Peyer's patch (tissue), 4 donors: ENCODE measurements around the gene MYO1D.

Experiments
- POLR2A ChIP-seq, 2 donors: fragments of 450-650 bp; IDR thresholded peaks; one replicate each; pipeline ENCODE4 v1.5.1; 2017; ENCODE audit warnings: antibody characterized with exemption in 2 of 2, mild to moderate bottlenecking in 2 of 2, moderate library complexity in 2 of 2
- TF ChIP-seq, protein P1 (sequence below), 6 experiments: fragments of 450-650 bp in 4 of 6; fragments of 200-600 bp in 2 of 6; sonication (generic) in 1 of 6; IDR thresholded peaks; one replicate each; pipeline ENCODE4 v1.5.1; 2017 to 2019; ENCODE audit warnings: antibody characterized with exemption in 6 of 6, mild to moderate bottlenecking in 3 of 6, moderate library complexity in 1 of 6

DNA sequence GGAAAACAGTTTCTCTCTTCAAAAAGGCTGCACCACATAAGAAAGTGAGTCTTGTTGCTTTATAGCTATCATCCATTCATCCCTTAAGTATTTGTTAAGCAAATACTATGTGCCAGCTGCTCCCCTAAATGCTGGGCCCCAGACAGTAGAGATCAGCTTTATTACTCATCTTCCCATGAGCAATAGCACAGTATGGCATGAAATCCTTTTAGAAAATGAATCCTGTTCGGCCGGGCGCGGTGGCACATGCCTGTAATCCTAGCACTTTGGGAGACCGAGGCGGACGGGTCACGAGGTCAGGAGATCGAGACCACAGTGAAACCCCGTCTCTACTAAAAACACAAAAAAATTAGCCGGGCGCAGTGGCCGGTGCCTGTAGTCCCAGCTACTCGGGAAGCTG, 99.5 kb downstream of the MYO1D start:
- TF ChIP-seq, protein P1, sequence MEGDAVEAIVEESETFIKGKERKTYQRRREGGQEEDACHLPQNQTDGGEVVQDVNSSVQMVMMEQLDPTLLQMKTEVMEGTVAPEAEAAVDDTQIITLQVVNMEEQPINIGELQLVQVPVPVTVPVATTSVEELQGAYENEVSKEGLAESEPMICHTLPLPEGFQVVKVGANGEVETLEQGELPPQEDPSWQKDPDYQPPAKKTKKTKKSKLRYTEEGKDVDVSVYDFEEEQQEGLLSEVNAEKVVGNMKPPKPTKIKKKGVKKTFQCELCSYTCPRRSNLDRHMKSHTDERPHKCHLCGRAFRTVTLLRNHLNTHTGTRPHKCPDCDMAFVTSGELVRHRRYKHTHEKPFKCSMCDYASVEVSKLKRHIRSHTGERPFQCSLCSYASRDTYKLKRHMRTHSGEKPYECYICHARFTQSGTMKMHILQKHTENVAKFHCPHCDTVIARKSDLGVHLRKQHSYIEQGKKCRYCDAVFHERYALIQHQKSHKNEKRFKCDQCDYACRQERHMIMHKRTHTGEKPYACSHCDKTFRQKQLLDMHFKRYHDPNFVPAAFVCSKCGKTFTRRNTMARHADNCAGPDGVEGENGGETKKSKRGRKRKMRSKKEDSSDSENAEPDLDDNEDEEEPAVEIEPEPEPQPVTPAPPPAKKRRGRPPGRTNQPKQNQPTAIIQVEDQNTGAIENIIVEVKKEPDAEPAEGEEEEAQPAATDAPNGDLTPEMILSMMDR (IDR thresholded peaks at IDR 0.05): no peak
- TF ChIP-seq POLR2A (IDR thresholded peaks at IDR 0.05): no peak
